ENCODE measurements around the gene SYCP3.

Gene SYCP3

DNA sequence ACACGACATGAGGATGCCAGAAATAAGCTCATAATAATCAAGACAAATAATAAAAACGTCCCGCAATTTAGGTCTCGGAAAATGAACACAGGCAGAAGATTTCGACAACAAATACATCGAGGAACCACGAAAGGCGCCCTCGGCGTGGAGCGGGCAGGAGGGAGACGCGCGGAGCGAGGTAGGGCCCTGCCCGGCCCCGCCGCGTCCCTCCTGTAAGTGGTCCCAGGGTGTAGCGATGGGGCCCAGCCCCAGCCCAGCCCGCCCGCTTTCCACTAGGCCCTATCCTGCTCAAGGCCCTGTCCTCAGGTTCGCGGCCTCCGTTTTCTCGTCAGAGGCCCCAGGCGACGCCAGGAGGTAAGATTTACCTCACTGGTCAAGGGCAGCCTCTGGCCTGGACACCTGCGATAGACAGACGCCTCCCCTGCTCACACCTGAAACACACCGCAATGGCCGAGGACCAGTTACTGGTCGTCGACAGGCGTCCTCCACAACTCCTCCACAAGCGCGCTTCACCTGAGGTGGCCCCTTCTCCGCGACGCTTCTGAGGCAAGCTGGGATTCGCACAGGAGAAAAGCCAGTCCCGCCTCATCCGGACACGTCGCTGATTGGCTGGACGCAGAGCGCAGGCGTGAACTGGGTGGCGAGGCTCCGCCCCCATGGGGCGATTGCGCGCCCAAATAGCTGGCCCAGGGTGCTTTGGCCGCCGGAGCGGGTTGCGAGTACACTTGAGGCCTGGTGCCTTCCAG is at the start of gene SYCP3:
TSS of gene SYCP3 (minus strand) at position 543 of the 746 bp plus-strand sequence. CDS start 1,527 bp downstream, outside the sequence.
- no peak for TF ChIP-seq CTCF (IDR thresholded peaks at IDR 0.05; ENCODE audit: insufficient read depth, low read depth, low read length, missing control alignments)
- no peak within 1 kb of the TSS for H3K4me3 ChIP-seq (ENCODE audit: low read length)
- DNase-seq (ENCODE audit: low read depth), result no peak

GRCh38 chr12:101785671-101786070 is 46.4 kb upstream of the SYCP3 start:
- DNase-seq (ENCODE audit: low read depth), result no peak
- TF ChIP-seq CTCF (IDR thresholded peaks at IDR 0.05; ENCODE audit: insufficient read depth, low read depth, low read length, missing control alignments), result no peak
- no peak overlapping the region for H3K4me3 ChIP-seq (ENCODE audit: low read length)

- no peak overlapping the region for H3K4me3 ChIP-seq (ENCODE audit: low read length)
- no peak for TF ChIP-seq CTCF (IDR thresholded peaks at IDR 0.05; ENCODE audit: insufficient read depth, low read depth, low read length, missing control alignments)
- no peak for DNase-seq (ENCODE audit: low read depth)
Measured at GRCh38 chr12:101784376-101784775, 45.1 kb upstream of the SYCP3 start.

DNA sequence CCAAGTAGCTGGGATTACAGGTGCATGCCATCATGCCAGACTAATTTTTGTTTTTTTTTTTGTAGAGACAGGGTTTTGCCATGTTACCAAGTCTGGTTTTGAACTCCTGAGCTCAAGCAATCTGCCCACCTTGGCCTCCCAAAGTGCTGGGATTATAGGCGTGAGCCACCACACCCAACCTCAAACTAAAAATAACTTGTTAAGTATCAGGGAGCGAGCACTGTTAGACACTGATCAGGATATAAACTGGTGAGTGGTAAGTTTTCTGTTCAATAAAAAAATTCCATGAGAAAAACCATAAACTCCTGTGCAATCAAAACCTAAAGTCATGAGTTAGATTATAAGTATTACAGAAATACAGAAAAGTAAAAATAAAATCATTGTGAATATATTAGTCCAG is 44.6 kb upstream of the SYCP3 start:
- DNase-seq (ENCODE audit: low read depth), result no peak
- no peak for TF ChIP-seq CTCF (IDR thresholded peaks at IDR 0.05; ENCODE audit: insufficient read depth, low read depth, low read length, missing control alignments)

GRCh38 chr12:101783150-101783549 is 43.9 kb upstream of the SYCP3 start:
- no peak overlapping the region for H3K4me3 ChIP-seq (ENCODE audit: low read length)
- DNase-seq (ENCODE audit: low read depth), result no peak
- no peak for TF ChIP-seq CTCF (IDR thresholded peaks at IDR 0.05; ENCODE audit: insufficient read depth, low read depth, low read length, missing control alignments)

More for the DNA sequence above, 44.6 kb upstream of the SYCP3 start:
- no peak overlapping the region for H3K4me3 ChIP-seq (ENCODE audit: low read length)

GRCh38 chr12:101782273-101782731 is 43.0 kb upstream of the SYCP3 start:
- no peak for TF ChIP-seq CTCF (IDR thresholded peaks at IDR 0.05; ENCODE audit: insufficient read depth, low read depth, low read length, missing control alignments)
- DNase-seq (ENCODE audit: low read depth), result no peak
- H3K4me3 ChIP-seq (ENCODE audit: low read length), result no peak overlapping the region

GRCh38 chr12:101781834-101782233 is 42.6 kb upstream of the SYCP3 start:
- no peak for DNase-seq (ENCODE audit: low read depth)
- no peak for TF ChIP-seq CTCF (IDR thresholded peaks at IDR 0.05; ENCODE audit: insufficient read depth, low read depth, low read length, missing control alignments)
- H3K4me3 ChIP-seq (ENCODE audit: low read length), result no peak overlapping the region

Measured in epithelial cell of esophagus (primary cell).